ENCODE measurements around the gene KASH5.
"Not testable (repeated sequence)": the region's sequence is repeated elsewhere in the genome, so short reads cannot be mapped to it uniquely, and the experiment has no call there.

Gene KASH5

GRCh38 chr19:49438261-49438660, 50.2 kb downstream of the KASH5 start:
- no peak for DNase-seq (ENCODE audit: low read depth)

DNA sequence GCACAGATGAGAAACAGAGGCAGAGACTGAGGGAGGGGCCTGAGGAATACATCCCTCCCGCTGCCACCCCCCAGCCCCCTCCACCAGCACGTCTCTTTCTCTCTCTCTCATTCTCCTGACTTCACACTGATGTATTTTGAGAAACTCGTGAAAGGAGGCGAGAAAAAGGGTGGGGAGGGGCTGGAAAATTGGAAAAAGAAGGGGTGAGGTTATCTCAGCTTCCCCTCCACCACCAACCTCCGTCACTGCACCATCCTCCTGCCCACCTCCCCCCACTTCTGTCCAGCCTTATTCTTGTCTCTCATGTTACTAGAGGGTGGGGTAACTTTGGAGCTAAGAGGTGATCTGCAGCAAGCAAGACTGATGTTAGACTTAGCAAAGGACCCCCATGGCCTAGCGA, 51.8 kb downstream of the KASH5 start:
- DNase-seq (ENCODE audit: low read depth) = no peak

DNA sequence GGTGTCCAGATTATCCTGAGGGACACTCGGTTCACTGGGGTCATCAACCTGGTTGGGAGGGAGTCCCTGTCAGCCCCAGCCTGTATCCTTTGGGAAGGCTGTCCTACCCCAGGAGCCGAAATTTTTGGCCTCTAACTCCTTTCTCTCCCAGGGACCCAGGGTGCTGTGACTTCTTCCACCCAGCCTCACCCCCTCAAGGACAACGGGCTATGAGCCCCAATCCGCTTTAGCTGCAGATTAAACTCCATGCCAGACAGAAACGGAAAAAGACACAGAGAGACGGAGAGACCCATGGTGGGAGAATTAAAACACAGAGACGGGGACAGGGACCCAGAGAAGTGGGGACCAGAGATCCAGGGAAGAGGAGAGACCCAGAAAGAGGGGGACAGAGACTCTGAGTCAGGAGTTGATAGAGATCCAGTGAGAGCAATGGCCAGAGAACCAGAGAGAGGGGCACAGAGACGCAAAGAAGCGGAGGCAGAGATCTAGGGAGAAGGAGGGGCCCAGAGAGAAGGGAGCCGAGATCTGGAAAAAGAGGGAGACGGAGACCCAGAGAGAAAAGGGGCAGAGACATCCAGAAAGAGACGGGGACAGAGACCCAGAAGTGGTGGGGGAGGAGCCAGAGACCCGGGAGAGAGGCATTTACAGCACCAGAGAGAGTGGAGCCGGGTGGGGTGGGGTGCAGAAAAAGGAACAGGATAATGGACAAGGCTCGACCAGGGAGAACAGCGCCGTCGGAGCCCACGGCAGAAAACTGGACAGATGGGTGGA, 52.6 kb downstream of the KASH5 start:
- no peak for DNase-seq (ENCODE audit: low read depth)

DNA sequence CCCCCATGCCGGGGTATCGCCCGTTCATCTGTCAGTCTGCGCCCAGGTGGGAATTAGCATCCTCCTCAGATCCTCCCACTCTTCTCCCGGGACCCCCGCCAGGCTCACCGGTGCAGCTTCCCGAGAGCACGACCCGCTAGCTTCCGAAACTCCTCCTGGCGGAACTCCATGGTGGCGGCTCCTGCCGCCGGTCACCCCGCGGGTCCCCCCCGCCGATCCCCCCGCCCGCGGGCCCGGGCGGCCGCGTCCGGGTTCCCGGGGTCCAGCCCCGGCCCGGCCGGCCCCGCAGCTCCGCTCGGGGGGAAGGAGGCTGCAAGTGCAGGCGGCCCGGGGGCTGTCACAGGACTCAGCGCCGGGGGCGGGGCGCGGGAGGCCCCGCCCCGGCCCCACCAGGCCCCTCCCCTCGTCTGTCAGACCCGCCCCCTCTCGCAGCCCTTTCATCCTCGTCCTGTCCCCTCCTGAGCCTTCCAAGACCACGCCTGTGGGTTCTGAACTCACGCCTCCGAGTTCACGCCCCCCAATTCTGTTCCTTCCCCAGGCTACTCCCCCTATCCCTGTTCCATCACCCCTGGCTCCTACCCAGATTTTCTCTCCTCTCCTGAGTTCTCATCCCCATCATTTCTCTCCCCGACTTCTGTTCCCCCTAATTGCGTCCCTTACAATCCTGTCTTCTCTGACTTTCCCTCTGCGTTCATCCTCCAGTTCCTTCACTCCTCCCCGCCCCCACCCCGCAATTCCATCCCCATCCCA, 53.3 kb downstream of the KASH5 start, which contains the start of gene SLC17A7:
TSS of gene SLC17A7 (minus strand) at position 318 of the 750 bp plus-strand sequence. CDS start at position 170, 148 bp downstream.
- no peak for DNase-seq (ENCODE audit: low read depth)

DNA sequence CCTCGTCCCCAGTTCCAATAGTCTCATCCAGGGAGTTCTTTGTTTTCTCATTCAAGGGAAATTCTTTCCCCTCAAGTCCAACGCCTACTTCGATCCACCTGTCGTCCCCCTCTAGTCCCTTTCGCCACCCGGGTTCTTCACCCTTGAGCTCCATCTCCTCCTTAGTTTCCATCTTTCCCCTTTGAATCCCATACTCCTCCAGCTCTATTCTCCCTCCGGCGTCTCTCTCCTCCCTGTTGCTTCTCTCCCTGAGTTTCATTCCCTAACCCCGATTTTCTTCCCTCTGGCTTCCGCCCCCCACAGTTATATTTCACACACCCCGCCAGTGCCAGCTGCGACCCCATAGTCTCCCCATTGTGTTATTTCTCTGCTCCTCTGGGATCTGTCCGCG, 53.9 kb downstream of the KASH5 start:
- DNase-seq (ENCODE audit: low read depth) = no peak

DNA sequence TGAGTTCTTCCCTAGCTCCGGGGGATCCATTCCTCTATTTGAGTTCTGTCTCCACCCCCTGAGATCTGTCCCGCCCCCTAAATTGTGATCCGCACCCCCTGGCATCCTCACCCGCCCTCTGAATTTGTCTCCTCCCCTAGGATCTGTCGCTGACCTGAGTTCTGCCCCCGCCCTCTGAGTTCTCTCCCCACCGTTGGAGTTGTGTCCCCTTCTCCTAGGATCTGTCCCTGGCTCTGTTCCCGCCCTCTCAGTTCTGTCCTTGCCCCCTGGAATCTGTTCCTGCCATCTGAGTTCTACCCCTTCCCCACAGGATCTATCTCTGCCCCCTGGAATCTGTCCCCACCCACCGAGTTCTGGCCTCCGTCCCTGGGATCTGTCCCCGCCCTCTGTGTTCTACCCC, 54.3 kb downstream of the KASH5 start:
- no peak for DNase-seq (ENCODE audit: low read depth)

DNA sequence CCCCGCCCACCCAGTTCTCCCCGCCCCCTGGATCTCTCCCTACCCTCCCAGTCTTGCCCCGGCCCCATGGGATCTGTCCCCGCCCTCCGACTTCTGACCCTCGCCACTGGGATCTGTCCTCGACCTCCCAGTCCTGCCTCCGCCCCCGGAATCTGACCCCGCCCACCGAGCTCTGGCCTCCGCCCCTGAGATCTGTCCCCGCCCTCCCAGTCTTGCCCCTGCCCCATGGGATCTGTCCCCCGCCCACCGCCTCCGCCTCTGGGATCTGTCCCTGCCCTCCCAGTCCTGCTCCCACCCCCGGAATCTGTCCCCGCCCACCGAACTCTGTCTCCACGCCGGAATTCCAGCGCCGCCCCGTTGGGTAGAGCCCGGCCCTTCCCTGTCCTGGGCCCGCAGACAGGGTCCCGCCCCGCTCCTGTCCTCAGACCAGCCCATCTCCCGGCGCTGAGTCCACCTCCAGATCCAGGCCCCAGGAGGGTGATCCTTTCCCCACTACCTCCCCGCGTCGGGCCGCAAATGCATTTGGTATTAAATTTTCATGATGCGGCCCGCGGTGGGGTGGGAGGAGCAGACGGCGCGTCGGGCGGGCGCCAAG, 54.8 kb downstream of the KASH5 start:
- peak; percentile 47 for DNase-seq (ENCODE audit: low read depth)

DNA sequence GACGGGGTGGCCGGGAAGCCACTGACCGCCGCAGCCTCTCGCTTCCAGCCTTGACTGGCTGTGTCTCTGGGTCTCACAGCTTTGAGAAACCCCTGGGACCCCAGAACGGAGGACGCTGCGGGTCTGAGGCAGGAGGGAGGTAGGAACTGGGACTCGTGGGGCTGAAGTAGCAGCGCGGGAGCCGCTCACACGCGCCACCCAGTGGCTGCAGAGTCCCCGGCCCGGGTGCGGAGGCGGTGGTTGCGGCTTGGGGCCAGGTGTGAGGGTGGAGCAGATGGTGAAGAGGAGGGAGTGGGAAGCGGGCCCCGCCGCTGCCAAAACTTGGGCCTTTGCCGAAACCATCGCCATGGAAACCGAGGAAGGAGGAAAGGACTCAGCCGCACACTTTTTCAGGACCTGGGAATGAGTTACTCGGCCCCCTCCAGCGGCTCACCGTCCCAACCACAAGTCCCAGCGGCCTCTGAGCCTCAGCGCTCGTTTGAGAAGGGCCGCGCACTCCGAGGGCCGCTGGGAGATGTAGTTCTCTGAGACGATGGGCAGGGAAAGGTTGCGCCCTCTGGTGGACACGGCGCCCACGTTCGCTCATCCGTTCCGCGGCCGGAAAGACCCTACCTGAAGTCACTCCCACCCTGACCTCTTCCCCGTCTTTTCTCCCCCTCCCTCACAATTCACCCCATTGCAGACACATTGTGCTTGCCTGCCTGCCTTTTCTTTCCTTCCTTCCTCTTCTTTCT, 55.5 kb downstream of the KASH5 start:
- DNase-seq (ENCODE audit: low read depth) = peak; percentile 67

DNA sequence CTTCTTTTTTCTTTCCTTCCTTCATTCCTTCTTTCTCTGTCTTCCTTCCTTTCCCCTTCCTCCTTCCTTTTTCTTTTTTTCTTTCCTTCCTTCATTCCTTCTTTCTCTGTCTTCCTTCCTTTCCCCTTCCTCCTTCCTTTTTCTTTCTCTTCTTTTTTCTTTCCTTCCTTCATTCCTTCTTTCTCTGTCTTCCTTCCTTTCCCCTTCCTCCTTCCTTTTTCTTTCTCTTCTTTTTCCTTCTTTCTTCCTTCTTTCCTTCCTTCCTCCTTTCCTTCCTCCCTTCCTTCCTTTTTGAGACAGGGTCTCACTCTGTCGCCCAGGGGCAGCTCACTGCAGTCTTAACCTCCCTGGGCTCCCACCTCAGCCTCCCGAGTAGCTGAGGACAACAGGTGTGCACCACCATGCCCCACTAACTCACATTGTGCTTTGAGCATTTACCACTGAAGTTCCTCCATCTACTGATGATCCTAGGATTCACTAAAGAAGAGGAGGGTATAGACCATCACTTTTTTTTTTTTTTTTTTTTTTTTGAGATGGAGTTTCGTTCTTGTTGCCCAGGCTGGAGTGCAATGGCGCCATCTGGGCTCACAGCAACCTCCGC, 56.2 kb downstream of the KASH5 start:
- not testable (repeated sequence) for DNase-seq (ENCODE audit: low read depth)

DNA sequence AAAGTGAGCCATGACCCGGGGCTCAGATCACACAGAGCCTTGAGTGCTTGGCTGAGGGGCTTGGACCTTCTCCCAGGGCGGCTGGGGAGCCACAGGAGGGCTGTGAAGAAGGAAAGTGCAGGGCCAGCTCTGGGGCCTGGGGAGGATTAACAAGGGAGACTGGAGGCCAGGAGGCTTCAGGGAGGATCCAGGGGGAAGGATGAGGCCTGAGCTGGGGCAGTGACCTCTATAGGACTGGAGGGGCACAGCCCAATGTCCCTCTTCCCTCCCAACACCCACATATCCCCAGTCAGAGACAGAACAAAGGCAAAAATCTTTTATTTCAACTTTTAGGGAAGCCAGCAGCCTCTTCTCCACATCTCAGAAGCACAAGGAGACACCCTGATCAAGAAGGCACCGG, 57.9 kb downstream of the KASH5 start:
- DNase-seq (ENCODE audit: low read depth) = no peak

DNA sequence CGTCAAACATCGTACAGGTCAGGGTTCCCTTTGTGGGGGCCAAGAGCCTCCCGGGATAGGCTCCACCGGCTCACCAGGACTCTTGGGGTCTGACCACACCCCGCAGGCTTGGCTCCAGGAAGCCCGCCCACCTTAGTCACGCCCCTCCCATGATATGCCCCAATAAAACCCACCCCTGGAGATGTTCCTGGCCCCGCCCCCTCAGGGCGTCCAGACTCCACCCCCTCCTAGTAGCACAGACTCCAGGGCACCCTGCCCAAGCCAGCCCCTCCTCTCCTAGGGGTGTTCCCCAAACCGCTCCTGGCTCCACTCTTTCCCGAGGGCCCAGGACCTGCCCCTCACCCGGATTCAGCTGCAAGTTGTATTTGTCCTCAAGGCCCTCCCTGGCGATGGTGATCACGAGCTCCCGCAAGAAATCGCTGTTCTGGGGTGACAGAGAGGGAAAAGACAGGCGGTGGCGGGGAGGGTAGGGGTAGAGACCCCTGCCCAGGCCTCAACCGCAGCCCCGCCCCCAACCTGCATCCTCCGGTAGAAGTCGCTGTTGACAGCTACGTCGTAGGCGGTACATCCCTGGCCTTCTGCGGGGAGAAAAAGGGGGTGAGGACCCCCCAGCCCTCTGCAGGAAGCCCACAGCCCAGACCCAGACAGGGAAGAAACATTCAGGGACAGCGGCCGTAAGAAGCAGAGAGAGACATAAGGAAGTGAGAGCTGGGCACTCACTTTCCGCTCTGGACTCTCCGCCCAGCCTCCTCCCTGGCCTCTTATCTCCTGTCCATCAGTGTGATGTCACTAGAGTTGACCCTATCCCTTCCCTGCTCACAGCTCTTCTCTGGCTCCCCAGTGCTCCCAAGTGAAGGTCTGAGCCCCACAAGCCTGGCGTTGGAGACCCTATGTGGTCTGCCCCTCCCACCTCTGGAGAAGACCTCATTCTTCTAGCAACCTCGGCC, 59.7 kb downstream of the KASH5 start:
- no peak for DNase-seq (ENCODE audit: low read depth)

- DNase-seq (ENCODE audit: low read depth) = no peak
Measured at GRCh38 chr19:49448432-49448786, 60.4 kb downstream of the KASH5 start.

DNA sequence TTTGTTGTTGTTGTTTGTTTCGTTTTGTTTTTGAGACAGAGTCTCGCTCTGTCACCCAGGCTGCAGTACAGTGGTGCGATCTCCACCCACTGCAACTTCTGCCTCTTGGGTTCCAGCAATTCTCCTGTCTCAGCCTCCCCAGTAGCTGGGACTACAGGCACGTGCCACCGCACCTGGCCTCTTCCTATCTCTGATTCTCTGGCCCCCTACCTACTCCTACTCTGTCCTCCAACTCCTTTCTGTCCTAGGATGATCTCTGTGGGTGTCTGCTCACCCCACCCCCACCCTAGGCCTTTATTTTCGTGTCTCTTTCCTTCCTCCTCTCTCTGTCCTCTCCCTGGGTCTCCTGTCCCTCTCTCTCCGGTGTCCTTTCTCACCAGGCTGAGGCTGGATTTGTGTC, 62.4 kb downstream of the KASH5 start:
- DNase-seq (ENCODE audit: low read depth) = no peak

GRCh38 chr19:49451430-49452181, 63.6 kb downstream of the KASH5 start, which contains the start of gene PIH1D1:
PIH1D1 (minus strand) TSS chr19:49451814; CDS start chr19:49451574, 240 bp downstream.
- DNase-seq (ENCODE audit: low read depth) = peak; percentile 96

DNA sequence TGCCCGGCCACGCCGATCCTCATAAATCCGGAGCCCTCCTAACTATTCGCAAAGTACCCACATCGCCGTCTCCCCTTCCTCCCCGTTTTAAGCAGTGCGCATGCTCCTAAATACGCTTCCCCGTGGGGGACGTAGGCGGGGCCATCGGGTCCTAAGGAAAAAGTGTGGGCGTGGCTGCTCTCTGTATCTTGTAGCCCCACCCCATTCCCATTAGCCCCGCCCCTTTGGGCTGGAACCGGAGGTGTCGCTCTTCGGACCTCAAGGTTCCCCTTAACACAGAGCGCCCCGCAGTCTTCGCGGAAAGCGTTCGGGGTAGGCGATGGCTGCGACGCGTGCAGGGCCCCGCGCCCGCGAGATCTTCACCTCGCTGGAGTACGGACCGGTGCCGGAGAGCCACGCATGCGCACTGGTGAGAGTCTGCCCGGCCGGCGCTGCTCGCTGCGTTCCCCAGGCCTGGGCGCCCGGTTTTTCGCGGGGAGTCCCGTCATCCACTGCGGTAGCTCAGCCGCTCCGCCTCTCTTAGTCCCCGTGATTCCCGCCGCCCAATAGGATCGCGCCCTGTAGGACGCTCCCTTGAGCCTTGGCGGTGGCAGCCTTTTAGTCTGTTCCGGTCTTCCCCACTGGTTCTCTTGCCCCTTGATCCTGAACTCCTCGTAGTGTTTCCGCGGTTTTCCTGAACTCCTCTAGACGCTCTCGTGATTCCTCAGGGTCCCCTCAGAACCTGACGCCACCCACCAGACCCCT, 65.1 kb downstream of the KASH5 start, which contains the start of gene ALDH16A1:
TSS of gene ALDH16A1 (plus strand) at position 213 of the 744 bp plus-strand sequence. CDS start at position 320, 107 bp downstream.
- peak; percentile 82 for DNase-seq (ENCODE audit: low read depth)

DNA sequence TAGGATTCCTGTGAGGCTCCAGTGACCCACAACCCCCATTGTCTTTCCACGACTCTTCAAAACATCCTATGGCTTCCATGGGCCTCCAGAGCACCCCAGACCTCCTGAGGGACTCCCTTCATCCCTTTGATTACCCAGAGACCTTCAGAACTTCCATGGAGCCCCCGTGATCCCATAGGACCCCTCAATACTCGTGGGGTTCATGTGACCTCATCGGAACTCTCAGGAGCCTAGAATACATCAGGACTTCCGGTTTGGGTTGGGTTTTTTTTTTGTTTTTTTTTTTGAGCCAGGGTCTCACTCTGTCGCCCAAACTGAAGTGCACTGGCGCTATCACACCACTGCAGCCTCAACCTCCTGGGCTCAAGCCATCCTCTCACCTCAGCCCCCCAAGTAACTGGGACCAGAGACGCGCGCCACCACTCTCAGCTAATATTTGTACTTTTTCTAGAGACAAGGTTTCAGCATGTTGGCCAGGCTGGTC, 65.8 kb downstream of the KASH5 start:
- no peak for DNase-seq (ENCODE audit: low read depth)

DNA sequence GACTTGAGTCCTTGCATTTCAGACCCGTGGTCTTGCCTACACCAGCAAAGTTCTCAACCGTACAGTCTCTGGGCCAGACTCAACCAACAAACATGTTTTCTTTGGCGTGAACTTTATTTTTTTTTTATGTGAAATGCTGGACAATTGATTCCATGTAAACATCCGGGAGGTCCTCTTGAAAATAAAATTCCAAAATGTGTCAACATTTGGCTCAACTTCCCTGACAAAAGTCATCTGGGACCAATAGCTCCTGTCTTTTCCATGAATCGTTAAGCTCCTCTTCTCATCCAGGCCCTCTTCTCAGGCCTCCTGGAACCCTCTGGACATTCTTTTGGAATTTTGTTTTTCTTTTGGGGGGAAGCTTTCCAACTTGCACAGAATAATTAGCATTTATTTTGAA, 67.7 kb downstream of the KASH5 start:
- peak; percentile 83 for DNase-seq (ENCODE audit: low read depth)

GRCh38 chr19:49456326-49456725, 68.3 kb downstream of the KASH5 start:
- peak; percentile 43 for DNase-seq (ENCODE audit: low read depth)

DNA sequence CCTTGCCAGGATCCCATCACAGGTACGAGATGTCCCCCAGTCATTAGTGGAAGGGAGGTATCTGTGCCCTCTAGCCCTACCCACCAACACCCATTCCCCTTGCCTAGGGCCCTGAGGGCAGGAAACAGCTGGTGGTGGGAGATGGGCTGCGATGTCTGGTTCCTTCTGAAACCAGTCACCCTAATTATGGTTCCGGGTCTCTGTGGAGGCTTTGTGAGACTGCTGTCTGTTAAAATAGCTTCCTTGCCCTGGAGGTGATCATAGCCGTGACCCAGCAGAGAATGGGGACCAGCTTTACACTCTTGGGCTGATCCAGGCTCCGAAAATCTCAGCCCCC, 70.5 kb downstream of the KASH5 start:
- DNase-seq (ENCODE audit: low read depth) = no peak
